Forelimb muscle (tissue), 1 donor: ENCODE measurements around the gene INPP5K. TPM values are rescaled to one million over a fixed set of nuclear protein-coding genes. Genes with fewer than 3 reads are reported as not detected.
"Not testable (repeated sequence)": the region's sequence is repeated elsewhere in the genome, so short reads cannot be mapped to it uniquely, and the experiment has no call there.

Experiments
- DNase-seq: peaks from one replicate; pipeline ENCODE4 v3.0.0-alpha.2; 2013; ENCODE audit warnings: low read depth
- polyA plus RNA-seq: library from polyadenylated mRNA; unstranded; fragments of 120-200 nt; gene quantifications from one replicate; pipeline ENCODE4 v1.2.1, GENCODE V29; 2013; ENCODE audit not compliant: insufficient read length

The INPP5K gene
- 27.5 TPM for polyA plus RNA-seq

DNA sequence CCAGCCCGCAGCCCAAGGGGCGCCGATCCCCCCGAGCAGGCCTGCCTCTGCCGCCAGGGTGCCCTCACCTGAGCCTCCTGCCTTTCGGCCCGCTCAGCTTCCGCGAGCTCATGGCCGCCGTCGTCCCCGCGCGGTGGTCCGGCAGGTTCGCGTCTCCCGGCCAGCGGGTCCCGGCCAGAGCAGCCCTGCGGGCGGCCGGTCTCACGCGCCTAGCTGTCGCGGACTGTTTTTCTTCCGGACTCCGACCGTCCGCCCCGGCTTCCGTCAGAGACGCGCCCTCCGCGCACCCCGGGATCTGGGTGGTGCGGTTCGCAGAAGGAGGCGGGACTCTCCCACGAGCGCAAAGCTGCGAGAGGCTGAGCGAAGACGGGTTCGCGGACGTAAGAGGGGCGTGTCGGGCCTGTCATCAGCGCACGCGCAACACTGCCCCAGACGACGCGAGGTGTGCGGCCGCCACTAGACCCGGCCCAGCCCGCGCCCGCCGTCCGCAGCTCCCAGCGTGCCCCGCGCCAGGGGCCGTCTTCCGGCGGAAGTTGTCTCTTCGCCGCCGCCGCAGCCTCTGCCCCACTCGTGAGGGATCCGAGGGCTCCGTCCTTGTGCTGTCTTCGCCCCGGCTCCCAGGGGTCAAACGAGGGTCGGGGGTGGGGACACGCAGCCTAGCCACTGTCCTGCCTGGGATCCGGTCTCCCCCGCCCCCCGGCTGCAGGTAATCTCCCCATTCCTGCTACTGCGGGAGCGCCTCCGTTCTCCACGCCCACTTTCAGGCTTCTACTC, at the start of gene INPP5K:
TSS of gene INPP5K (minus strand) at position 225 of the 774 bp plus-strand sequence. CDS start at position 112, 113 bp downstream.
- DNase-seq, result peak; percentile 93

DNA sequence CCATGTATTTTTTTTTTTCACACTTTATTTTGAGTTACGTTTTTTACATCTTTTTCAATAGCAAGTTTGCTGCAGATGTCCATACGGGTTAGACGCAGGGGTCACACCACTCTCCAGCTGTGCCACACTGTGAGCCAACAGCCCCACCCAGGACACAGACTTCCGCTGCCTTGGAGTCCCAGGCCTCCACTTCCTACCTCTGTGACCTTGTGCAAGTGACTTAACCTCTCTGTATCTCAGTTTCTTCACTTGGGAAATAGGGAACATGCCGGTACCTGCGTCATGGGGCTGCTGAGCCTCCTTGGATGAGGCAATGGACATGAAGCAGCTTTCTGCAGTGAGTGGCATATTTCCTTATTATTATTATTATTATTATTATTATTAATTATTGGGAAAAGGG, 49.5 kb upstream of the INPP5K start:
- DNase-seq, result no peak

DNA sequence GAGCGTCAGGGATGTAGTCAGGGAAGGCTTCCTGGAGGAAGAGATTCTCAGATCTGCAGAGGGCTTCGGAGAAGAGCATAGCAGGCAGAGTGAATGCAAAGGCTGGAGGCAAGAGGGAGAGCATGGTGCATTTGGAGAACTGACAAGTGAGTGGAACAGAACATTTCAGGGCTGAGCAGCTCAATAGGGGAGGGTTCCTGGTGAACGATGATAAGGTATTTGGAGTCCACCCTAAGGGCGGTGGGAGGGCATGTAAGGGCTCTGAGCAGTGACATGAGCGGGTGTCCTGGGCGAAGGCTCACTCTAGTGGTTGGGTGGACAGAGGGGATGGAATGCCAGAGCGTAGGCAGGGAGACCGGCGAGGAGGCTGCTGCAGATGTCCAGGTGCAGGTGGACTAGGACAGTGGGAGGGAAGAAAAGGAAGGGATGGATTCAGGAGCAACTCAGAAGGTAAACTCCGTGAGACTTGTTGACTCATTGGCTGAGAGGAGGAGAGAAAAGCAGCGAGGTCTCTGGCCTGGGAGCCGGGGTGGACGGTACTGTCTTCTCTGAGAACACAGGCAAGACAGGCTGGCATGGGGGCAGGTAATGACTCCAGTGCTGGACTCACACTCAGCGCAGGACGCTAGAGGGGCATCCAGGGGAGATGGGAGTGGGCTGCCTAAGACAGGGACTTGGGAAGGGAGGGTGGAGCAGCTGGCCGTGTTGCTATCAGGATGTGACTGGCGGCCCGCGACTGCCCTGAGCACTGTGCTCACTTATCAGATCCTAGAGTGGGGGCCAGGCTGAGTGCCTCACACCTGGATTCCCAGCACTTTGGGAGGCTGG, 47.6 kb upstream of the INPP5K start:
- DNase-seq, result no peak

DNA sequence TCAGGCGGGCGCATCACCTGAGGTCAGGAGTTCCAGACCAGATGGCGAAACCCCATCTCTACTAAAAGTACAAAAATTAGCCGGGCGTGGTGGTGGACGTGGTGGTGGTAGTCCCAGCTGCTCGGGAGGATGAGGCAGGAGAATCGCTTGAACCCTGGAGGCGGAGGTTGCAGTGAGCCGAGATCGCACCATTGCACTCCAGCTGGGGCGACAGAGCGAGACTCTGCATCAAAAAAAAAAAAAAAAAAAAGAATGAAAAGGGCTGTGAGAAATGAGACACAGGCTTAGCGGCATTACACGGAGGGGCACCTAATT, 47.0 kb upstream of the INPP5K start:
- not testable (repeated sequence) for DNase-seq

DNA sequence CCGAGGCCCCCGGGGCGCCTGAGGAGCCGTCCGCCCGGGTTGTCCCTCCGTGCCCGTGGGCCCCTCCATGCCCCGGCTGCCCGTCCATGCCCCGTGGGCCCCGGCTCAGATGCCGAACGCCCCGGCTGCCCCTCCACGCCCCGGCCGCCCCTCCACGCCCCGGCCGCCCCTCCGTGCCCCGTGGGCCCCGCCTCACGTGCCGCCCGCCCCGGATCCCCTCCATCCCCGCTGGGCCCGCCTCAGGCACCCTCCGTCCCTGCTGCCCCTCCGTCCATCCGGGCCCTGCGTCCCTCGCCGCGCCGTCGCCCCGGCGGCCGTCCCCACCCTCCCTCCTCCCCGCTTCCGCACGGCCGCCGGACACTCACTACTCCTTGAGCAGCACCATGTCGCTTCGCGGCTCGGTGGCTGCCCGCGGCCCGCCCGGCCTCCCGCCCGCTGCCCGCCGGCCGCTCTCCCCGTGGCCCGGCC, 45.8 kb upstream of the INPP5K start:
- no peak for DNase-seq

DNA sequence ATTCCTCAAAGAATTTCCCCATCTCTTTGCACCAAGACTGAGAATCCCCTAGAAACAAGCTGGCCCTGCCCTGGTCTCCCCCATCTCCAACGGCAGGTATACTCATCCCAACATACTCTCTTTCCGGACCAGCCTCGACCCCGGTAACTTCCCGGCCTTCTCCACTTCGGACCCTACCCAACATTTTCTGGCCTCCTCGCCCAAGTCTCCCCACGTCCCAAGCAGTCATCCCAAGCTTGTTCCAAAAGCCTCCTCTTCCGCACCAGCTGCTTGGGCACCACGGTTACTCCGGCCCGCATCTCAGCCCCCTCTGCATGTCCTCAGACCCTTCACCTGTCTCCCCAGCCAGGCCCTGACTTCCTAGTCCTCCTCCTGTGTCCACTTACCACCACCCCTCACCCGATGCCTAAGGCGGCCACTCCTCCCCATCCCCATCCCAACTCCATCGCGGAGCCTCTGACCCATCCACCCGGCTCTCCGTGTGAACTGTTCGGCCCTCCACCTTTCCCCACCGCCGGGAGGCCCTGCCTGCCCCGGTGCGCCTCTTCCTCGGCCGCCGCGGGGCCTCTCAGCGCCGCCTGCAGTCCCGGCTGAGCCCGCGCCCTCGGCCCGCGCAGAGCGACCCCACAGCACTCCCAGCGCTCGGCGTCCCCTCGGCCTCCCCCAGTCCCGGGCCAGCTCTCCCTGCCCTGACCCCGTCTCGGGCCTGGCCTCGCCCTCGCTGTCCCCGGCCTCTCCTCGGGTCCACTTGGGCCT, 45.2 kb upstream of the INPP5K start:
- DNase-seq, result no peak

DNA sequence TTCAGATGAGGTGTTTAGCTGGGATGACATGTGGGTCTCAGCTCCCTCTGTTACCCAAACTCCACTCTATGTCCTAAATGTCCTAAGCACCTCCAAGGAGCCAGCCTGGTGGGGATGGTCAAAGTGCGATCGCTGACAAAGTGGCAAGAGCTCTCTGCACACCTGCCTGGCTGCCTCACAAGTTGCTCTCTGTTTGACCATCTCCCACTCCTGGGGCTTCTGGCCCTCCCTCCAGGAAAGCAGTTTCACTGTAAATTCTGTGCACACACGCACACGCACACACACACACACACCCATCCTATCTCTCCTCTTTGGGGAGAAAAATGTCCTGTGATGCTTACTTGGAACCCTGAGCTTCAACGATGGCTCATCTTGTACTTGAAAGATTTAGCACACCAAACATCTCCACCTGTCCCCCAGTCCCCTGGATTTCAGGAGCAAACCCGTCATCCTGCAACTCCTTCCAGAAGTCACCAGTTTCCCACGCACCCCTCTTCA, 44.5 kb upstream of the INPP5K start:
- no peak for DNase-seq

DNA sequence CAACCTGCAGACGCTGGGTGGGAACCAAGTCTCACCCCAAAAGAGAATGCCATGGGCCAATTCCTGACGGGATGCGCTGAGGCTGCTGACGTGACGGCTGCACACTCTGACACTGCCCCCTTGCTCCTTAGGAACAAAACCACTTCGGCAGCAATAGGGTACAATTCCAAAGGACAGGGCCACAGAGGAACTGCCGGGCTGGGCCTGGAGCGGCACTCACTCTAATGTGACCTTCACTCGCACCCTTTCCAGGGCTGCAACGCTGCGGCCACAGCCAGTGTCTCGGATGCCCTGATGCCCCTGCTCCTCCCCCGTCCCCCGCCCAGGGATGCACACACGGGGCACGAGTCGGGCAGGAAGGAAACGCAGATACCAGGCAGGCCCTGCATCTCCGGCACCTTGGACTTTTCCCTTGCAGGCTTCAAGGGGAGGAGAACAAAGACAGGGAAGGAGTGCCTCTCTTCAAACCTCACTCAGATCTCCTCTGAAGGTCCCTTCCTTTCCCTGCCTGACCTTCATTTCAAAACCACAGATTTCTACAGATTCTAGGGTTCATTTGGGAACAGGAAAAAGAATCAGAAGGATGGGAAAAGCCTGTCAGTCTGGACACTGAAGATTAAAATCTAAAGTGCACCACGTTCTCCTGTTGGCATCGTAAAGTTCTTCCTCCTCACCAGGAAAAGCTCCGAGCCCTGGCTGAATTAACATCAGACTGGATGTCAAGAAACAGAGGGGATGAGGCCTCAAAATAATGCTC, 43.9 kb upstream of the INPP5K start:
- DNase-seq, result no peak

DNA sequence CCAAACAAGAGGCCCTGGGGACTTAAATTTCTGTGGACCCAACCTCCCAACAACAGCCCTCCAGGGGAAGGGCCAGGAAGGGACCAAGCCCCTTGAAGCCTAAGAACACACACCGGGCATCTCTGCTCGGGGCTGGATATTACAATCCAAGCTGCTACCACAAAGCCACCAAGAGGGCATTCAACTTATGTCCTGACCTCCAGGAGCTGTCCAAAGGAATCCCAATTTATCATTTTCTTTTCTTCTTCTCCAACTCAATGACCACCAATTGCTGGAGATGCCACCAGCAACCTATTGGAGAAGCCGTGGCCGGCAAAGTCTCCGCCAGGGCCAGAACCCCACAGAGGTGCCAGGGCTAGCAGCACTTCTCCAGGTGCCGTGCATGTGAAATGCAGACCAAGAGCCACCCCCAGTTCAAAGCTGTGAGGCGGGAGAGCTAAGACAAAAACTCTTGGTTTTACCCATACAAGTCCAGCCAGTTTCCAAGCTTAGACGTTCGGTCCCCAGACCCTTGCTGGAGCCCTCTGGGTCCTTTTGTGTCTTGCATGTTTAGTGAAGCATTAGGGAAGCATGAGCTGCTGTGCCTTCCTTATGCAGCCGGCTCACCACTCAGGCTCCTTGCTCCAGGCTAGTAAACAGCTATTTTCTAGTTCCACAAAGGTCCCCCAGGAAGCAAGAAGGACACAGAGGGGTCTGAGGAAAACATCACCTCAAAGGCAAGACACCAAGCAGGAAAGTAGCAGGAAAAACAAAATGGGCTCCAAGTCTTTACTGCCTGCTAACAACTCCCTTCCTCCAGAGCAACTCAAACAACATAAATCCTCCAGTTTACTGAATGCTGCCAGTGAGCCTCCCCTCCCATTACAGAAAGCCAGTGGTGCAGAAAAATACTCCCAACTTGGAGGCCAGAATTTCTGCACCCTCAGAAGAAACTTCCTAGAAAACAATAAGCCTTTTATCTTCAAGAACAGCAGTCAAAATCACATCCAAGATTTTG, 42.9 kb upstream of the INPP5K start:
- DNase-seq, result no peak

DNA sequence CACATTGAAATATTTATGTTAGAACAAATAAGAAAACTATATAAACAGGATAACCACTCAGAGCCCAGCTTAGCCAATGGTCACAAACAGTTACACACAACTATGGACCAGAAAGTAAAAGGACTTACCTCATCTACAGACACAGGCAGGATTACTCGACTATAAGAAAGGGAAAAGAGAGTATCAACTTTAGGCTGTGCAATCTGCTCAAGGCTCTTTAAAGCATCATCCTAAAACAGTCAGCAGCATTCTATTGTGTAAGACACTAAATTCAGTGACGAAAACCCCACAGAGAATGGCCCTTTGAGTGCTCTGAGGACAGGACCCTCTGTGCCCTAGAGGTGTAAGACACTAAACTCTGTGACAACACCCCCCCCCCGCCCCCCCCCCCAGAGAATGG, 42.0 kb upstream of the INPP5K start:
- DNase-seq, result no peak

DNA sequence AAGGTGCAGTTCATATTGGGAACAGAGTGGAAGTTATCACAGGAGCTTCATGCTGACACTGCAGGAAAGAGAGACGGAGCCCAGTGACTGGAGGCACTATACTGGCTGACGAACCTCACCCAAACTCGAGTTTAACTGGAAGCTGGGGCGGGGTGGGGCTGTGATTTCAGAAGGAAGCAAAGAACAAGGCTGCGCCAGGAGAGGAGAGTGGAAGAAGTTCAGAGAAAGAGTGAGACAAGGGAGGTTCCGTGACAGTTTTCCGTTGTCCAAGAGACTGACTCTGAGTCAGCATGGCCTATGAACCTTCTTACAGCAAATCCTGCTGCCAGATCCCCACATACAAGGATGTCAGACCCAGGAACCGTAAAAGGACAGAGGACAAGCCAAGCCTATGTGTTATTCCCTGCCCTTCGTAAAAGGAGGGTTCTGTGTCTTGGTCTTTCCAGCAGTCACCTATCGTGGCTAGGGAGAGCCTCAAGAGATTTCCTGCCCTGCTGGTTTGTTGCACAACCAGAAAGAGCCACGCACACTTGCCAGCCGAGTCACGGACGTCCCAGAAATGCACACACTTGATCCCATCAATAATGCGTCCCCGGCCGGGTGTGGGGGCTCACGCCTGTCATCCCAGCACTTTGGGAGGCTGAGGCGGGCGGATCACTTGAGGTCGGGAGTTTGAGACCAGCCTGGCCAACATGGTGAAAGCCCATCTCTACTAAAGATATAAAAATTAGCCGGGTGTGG, 41.1 kb upstream of the INPP5K start:
- no peak for DNase-seq

DNA sequence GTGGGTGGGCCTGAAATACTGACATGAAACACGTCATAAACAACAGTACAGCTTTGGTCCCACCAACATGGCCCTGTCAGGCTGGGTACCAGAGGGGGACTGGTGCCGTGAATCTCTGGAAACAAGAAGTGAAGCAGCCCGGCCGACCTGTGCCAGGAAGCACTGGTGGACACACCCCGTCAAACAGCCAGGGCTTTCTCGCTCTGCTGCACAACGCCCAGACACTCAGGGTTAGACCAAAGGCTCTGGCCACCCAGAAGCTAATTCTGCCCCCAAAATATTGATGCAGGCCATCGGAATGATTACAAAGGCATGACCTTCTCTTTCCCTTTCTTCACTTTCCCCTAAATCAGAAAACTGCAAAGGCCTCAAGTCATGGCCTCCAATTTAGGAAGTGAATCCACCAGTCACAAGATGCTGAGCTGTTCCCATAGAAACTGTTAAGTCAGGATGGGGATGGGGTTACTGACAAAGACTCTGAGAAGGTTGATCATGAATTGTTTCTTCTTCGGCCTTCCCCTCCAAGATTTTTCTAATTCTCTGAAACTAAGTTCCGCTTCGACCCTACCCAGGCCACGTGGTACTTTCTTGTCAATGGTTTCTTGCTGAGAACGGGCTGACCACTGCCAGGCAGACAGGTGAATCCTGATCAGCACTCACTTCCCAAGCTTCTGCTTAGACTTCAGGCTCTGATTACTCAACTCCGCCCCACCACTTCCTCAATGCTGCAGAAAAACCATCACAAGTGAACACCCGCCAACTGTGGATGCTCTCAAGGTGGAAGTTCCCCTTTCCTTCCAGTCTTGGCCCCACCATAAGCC, 39.4 kb upstream of the INPP5K start:
- DNase-seq, result no peak

DNA sequence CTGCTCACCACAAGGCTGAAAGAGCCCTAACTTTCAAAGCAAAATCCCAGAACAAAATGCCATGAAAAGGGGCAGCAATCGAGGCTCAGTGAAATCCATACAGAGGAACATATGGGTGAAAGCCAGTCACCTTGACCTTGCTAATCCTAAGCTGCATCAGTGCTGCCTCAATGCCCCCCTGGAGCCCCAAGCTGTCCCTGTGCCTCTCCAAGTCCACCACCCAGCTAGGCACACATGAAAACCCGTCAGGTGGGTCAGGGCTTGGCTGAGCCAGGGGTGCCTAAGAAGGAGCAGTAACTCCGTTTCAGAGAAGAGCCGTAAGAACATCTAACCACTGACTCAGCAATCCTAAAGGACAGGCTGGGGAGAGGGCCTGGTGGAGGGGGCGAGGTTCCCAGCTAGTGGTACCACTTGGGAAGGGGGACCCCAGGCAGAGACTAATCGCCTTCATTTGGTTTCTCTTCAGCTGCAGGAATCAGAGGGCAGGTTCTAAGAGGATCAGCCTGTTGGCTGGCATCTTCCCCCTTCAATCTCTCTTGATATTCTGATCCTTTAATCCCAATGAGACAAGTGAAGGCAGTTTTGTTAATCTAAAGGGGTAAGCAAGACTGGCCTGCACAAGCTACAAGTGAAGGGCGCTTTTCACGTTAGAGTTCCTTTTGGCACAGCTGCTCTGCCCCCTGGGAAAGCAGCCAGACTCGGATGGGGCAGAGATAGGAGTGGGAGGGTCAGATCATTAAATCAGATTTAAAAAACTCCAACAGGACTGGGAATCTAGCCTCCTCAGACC, 38.5 kb upstream of the INPP5K start:
- no peak for DNase-seq

DNA sequence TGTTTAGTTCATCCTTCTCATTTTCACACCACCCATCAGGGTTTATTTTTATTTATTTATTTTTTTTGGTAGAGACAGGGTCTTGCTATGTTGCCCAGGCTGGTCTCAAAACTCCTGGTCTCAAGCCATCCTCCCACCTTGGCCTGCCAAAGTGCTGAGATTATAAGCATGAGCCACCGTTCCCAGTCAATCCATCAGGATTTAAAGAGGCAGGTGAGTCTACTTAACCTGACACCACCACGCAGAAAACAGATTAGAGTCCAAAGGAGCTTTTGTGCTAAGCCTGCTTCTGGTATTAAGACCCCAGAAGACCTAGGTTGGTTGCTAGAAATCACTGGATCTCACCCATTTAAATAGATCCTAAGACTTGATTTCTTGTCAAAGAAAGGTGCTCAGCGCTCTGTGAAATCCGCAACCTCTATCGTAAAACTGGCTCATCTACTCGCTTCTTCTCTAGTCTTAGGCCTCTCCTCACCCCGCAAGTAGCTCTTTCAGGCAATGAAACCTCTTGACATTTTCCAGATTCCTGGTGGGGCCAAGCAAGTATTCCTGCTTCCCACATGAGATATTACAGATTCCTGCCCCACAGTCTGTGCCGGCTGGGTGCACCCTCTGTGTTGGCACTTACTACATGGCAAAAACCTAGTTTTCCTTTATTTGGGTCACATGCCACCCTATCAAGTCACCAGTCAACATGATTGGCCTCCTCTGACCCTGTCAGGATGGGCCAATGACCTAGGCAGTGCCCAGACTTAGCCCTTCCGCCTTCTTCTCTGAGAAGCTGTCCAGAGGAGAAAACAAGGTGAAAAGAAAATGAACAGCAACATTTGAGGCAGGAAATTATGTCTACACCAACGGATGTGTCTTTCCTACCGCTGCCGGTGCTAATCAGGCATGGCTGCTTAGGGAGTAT, 37.2 kb upstream of the INPP5K start:
- DNase-seq, result no peak

DNA sequence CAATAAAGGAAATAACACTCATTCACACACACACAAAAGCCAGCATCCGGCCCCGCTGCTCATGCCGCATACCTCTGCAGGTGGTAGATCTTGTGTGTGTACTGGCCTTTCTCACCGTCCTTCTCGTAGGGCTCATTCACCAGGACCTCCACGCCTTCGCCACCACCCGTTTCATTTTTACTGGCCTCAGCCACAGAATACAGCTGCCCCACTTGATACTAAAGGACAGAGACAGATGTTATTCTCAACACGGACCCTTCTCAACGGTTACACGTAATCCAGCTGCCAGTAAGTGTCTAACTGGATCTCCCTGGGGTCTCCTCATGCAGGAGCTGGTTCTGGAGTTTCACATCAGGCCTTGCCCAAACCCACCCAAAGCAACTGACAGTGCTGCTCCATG, 36.5 kb upstream of the INPP5K start:
- DNase-seq, result no peak

DNA sequence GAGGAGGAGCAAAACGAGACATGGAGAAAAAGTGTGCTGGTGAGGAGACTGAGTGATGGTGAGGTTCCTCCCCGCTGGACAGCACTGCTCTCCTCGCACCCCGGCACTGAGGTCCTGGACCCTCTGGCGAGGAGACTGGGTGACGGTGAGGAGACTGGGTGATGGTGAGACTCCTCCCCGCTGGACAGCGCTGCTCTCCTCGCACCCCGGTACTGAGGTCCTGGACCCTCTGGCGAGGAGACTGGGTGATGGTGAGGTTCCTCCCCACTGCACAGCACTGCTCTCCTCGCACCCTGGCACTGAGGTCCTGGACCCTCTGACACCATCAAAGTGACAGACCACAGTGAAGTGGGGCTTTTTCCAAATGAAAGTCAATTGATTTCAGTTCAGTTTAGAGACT, 35.3 kb upstream of the INPP5K start:
- DNase-seq, result no peak

DNA sequence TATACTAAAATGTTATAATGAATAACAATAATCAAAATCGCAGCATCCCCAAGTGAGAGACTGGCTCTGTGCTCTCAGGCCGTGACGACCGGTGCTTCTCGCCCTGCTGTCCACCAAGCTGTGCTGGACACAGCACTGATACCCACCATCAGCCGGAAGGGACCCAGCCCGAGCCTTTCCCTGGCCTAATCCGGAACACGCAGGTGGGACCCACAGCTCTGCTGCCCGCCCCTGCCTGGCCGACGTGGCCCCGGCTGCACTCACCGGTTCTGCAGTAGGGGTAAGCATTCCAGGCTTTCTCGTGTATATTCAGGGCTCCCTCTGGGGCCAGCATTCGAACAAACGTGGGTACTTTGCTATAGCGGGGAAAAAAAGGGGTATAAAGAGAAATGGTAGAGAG, 31.6 kb upstream of the INPP5K start:
- DNase-seq, result no peak
